HepG2 (cell line): ENCODE results near the gene NEAT1. TPM values are rescaled to one million over a fixed set of nuclear protein-coding genes. Genes with fewer than 3 reads are reported as not detected.

Source experiments
- ATAC-seq: fragments of 200-7000 bp; cut with Tn5 transposase; 3 replicates; pipeline ENCODE4 v1.9.1; 2020; ENCODE audit warnings: mild to moderate bottlenecking, moderate library complexity
- BruUV-seq: library from RNA; stranded (reverse); fragments of 400-500 nt; replicated peaks from 2 replicates; lab custom pipeline; 2021; lab: Mats Ljungman, UMichigan
- CTCF ChIA-PET: fragments of 300-600 bp; formaldehyde crosslinking; extraction: SDS; loops from one replicate; lab custom pipeline; 2021; ENCODE audit warnings: low total read pairs, inconsistent platforms, low intra/inter-chr PET ratio; lab: Yijun Ruan, JAX
- POLR2A ChIA-PET: fragments of 350-600 bp; sonication (Branson Sonifier 250); formaldehyde crosslinking; loops from one replicate; lab custom pipeline; 2020; ENCODE audit warnings: antibody characterized with exemption, inconsistent platforms; lab: Yijun Ruan, JAX
- DNase-seq: peaks from one replicate; pipeline ENCODE4 v3.0.0-alpha.2; 2015; ENCODE audit warnings: low spot score
- FAIRE-seq: peaks from 3 replicates; lab custom pipeline; 2011; peaks lifted over from hg19 to GRCh38; lab: Jason Lieb, UNC
- H2AFZ ChIP-seq: one replicate; pipeline ENCODE4 v1.6.1; 2011; ENCODE audit warnings: low read length, inconsistent platforms
- H3K27ac ChIP-seq: fragments of 300-600 bp; 3 replicates; pipeline ENCODE4 v1.8.0; 2011; ENCODE audit warnings: mixed run types, mild to moderate bottlenecking, mixed read lengths, low read length, inconsistent platforms; ENCODE audit not compliant: insufficient read depth; ENCODE audit errors: extremely low read length
- H3K27me3 ChIP-seq, 2 experiments: fragments of 200-600 bp in 1 of 2; 2 replicates in 1 of 2; 3 replicates in 1 of 2; pipeline versions ENCODE4 v1.6.0 to v1.8.0; 2011; ENCODE audit warnings: low read length in 2 of 2, mild to moderate bottlenecking in 2 of 2, moderate library complexity in 2 of 2, inconsistent platforms in 1 of 2; ENCODE audit not compliant: insufficient read depth in 2 of 2, control insufficient read depth in 1 of 2
- H3K36me3 ChIP-seq, 2 experiments: fragments of 200-600 bp in 1 of 2; replicated peaks in 1 of 2; 2 replicates in 1 of 2; 3 replicates in 1 of 2; pipeline versions ENCODE4 v1.5.1 to v1.8.0; 2011; ENCODE audit warnings: low read length in 2 of 2, inconsistent platforms in 1 of 2; ENCODE audit not compliant: insufficient read depth in 2 of 2, control insufficient read depth in 1 of 2
- H3K4me1 ChIP-seq: 2 replicates; pipeline ENCODE4 v1.5.1; 2012; ENCODE audit warnings: low read length, inconsistent platforms; ENCODE audit not compliant: insufficient read depth
- H3K4me2 ChIP-seq: 2 replicates; pipeline ENCODE4 v1.6.0; 2011; ENCODE audit warnings: low read depth, low read length, inconsistent platforms
- H3K4me3 ChIP-seq, 3 experiments: fragments of 200-600 bp in 1 of 3; sonication (generic), shearing (Covaris generic) in 1 of 3; replicated peaks in 1 of 3; 2 replicates each; pipeline ENCODE4 v1.5.1; 2011 to 2016; ENCODE audit warnings: low read length in 3 of 3, inconsistent platforms in 2 of 3, low read depth in 2 of 3, mild to moderate bottlenecking in 2 of 3, control low read depth in 1 of 3, mixed read lengths in 1 of 3; ENCODE audit not compliant: insufficient read depth in 1 of 3
- H3K79me2 ChIP-seq: one replicate; pipeline ENCODE4 v1.6.1; 2011; ENCODE audit warnings: low read length, inconsistent platforms; ENCODE audit not compliant: insufficient read depth
- H3K9ac ChIP-seq: 2 replicates; pipeline ENCODE4 v1.6.0; 2011; ENCODE audit warnings: mild to moderate bottlenecking, low read depth, low read length, inconsistent platforms; ENCODE audit not compliant: insufficient read depth
- H3K9me3 ChIP-seq: 2 replicates; pipeline ENCODE4 v1.5.1; 2012; ENCODE audit warnings: mild to moderate bottlenecking, low read length
- H4K20me1 ChIP-seq: 2 replicates; pipeline ENCODE4 v1.6.0; 2011; ENCODE audit warnings: inconsistent platforms, mild to moderate bottlenecking, low read length, moderate library complexity; ENCODE audit not compliant: insufficient read depth
- CHD4 ChIP-seq: fragments of 200-600 bp; sonication (generic); IDR thresholded peaks from 2 replicates; pipeline ENCODE4 v1.7.0; 2017; ENCODE audit warnings: mild to moderate bottlenecking, low read length, borderline replicate concordance
- FOXP1 ChIP-seq, 2 experiments: fragments of 450-650 bp in 1 of 2; IDR thresholded peaks; 2 replicates each; pipeline ENCODE4 v1.6.1; 2017 to 2018; ENCODE audit warnings: antibody characterized with exemption in 1 of 2
- KDM5B ChIP-seq: sonication (generic); formaldehyde crosslinking; IDR thresholded peaks from 2 replicates; pipeline ENCODE4 v1.4.0; 2020; ENCODE audit warnings: missing genetic modification reagents, mild to moderate bottlenecking, borderline replicate concordance
- MAX ChIP-seq: IDR thresholded peaks from 2 replicates; pipeline ENCODE4 v1.6.1; 2012; ENCODE audit warnings: inconsistent platforms
- NFKBIZ ChIP-seq: IDR thresholded peaks from 2 replicates; pipeline ENCODE4 v1.6.1; 2018; ENCODE audit warnings: missing genetic modification reagents, missing compliant biosample characterization
- PATZ1 ChIP-seq: sonication (generic); formaldehyde crosslinking; IDR thresholded peaks from 2 replicates; pipeline ENCODE4 v1.4.0; 2020; ENCODE audit warnings: missing genetic modification reagents
- SOX13 ChIP-seq, 3 experiments: fragments of 450-650 bp in 1 of 3; sonication (generic) in 1 of 3; formaldehyde crosslinking in 1 of 3; IDR thresholded peaks in 2 of 3; conservative IDR thresholded peaks in 1 of 3; 2 replicates each; pipeline versions ENCODE4 v1.5.0 to v1.6.1; 2016 to 2020; ENCODE audit warnings: antibody characterized with exemption in 1 of 3, mild to moderate bottlenecking in 1 of 3, missing compliant biosample characterization in 1 of 3, missing genetic modification reagents in 1 of 3, moderate library complexity in 1 of 3
- THRA ChIP-seq: sonication (generic); formaldehyde crosslinking; IDR thresholded peaks from 2 replicates; pipeline ENCODE4 v1.4.0; 2020; ENCODE audit warnings: missing genetic modification reagents, borderline replicate concordance
- TOE1 ChIP-seq: sonication (generic); formaldehyde crosslinking; IDR thresholded peaks from 2 replicates; pipeline ENCODE4 v1.4.0; 2020; ENCODE audit warnings: mild to moderate bottlenecking, missing genetic modification reagents
- ZNF18 ChIP-seq: sonication (generic); formaldehyde crosslinking; IDR thresholded peaks from 2 replicates; pipeline ENCODE4 v1.8.0; 2022; ENCODE audit warnings: mild to moderate bottlenecking, missing genetic modification reagents; ENCODE audit not compliant: insufficient replicate concordance
- ZNF24 ChIP-seq: fragments of 450-650 bp; IDR thresholded peaks from 2 replicates; pipeline ENCODE4 v1.6.1; 2017; ENCODE audit warnings: antibody characterized with exemption, mild to moderate bottlenecking
- ZNF576 ChIP-seq: sonication (generic); formaldehyde crosslinking; IDR thresholded peaks from 2 replicates; pipeline ENCODE4 v1.4.0; 2020; ENCODE audit warnings: mild to moderate bottlenecking, missing genetic modification reagents
- ZNF670 ChIP-seq: sonication (generic); formaldehyde crosslinking; IDR thresholded peaks from 2 replicates; pipeline ENCODE4 v1.8.0; 2022; ENCODE audit warnings: mild to moderate bottlenecking, missing genetic modification reagents, borderline replicate concordance
- WGBS: methylation state at CpG from one replicate; pipeline ENCODE4 v1.1.6; 2017; ENCODE audit warnings: low lambda C conversion rate; 5-methylcytosine and 5-hydroxymethylcytosine counted together
- in situ Hi-C: cut with HindIII; loops from 2 replicates; pipeline ENCODE4 v1.10.0; 2017; ENCODE audit warnings: low pct_unique_long_range_greater_than_20kb; ENCODE audit not compliant: extremely low pct_ligation_motif_present
- intact Hi-C: fragments of 100-400 bp; cut with micrococcal nuclease; formaldehyde crosslinking; loops from one replicate; pipeline ENCODE4 v1.10.0; 2022; ENCODE audit not compliant: unreplicated experiment
- polyA plus RNA-seq, 8 experiments: library from polyadenylated mRNA; depleted of rRNA in 3 of 8; stranded (reverse) in 7 of 8; unstranded in 1 of 8; fragments of >200 nt; fragmentation: Illumina TruSeq in 4 of 8; extraction: Trizol in 4 of 8; gene quantifications; 2 replicates each; pipeline versions ENCODE4 v1.2.1 to v1.2.3, GENCODE V29; 2011 to 2016; ENCODE audit warnings: low read depth in 4 of 8, missing spikeins in 1 of 8, mixed read lengths in 1 of 8; ENCODE audit not compliant: insufficient read depth in 1 of 8
- total RNA-seq, 5 experiments: library from RNA; depleted of rRNA; stranded (reverse); fragments of >200 nt; fragmentation: Illumina TruSeq; extraction: Trizol; gene quantifications; 2 replicates each; pipeline ENCODE4 v1.2.3, GENCODE V29; 2016; ENCODE audit warnings: low read depth in 1 of 5

The NEAT1 gene
- total and polyA plus RNA-seq, 2 of the 13 experiments (the other 11 are each of a cell fraction or from before 2014, with no cell fraction given), result 20.5 to 41.2 TPM

- Histone ChIP-seq H2AFZ (no peak overlapping the region), H3K27me3 (no peaks in the 10 kb centered on the region; a peak in 1 of 5 replicates), H3K4me3 (peak overlapping the region in 1 of 3 experiments; percentile 34; a peak in 2 of 6 replicates), H3K9me3 (no peaks in the 10 kb centered on the region), H3K4me2 (peak overlapping the region; percentile 95), H4K20me1 (no peaks in the 10 kb centered on the region), H3K4me1 (peaks cover 89% of the 10 kb centered on the region), H3K9ac (no peak overlapping the region), H3K27ac (peak overlapping the region; percentile 26), H3K79me2 (no peaks in the 10 kb centered on the region), H3K36me3 (no peaks in the 10 kb centered on the region)
- FAIRE-seq, result peak; percentile 89
- intact Hi-C loops, result loop anchor here (2.0 kb wide), 2 partner anchors 17 to 33 kb away; no protein-coding TSS in a partner anchor
- in situ Hi-C loops, result loop anchor here (5.0 kb wide), 1 partner anchor 34 kb away; no protein-coding TSS in a partner anchor
- ChIA-PET CTCF (no interaction called here), POLR2A (interaction anchor here (0.6 to 16.8 kb wide), 15 partner anchors 13 to 146 kb away, joined by 3 to 433 read pairs (median 3); partner anchors contain the start of genes MALAT1 and NEAT1)
- 4% methylated on average over 6 of the region's 6 CpGs for WGBS
- no TSS peak for BruUV-seq
- ATAC-seq, result no peak
- peak; percentile 87 for DNase-seq
- TF ChIP-seq KDM5B (CRISPR knock-in tag), result no peak
- no peak for TF ChIP-seq ZNF24
- TF ChIP-seq TOE1 (CRISPR knock-in tag), result no peak
- TF ChIP-seq CHD4, result no peak
- TF ChIP-seq NFKBIZ (CRISPR knock-in tag), result peak; percentile 42; the same call in 1 of the 2 replicates
- peak; percentile 25; the same call in 1 of the 2 replicates for TF ChIP-seq SOX13 (IDR thresholded peaks at IDR 0.05)
- TF ChIP-seq SOX13 (CRISPR knock-in tag; conservative IDR thresholded peaks at IDR 0.05 in 1 of 2, IDR thresholded peaks at IDR 0.05 in 1 of 2), result peak in 1 of 2 experiments; percentile 87; a peak in 2 of 4 replicates
- peak; percentile 27; the same call in 1 of the 2 replicates for TF ChIP-seq THRA (CRISPR knock-in tag)
- TF ChIP-seq ZNF576, result no peak
- TF ChIP-seq MAX, result no peak
- TF ChIP-seq ZNF18 (CRISPR knock-in tag), result peak; percentile 76
- TF ChIP-seq PATZ1 (CRISPR knock-in tag), result peak; percentile 70
- TF ChIP-seq FOXP1 (IDR thresholded peaks at IDR 0.05), result no peak
- peak; percentile 20; the same call in 1 of the 2 replicates for TF ChIP-seq FOXP1 (CRISPR knock-in tag; IDR thresholded peaks at IDR 0.05)
- no peak for TF ChIP-seq ZNF670
Observed at GRCh38 chr11:65383778-65384177, 38.8 kb upstream of the NEAT1 start.
